GM10847 (cell line): ENCODE measurements around the gene LIMS1.

ENCODE experiments used
- POLR2A ChIP-seq: IDR thresholded peaks from 2 replicates; pipeline ENCODE4 v1.6.1; 2011; ENCODE audit not compliant: insufficient read length; ENCODE audit errors: extremely low read depth

LIMS1 gene

GRCh38 chr2:108548208-108549003 lies 14.1 kb downstream of the LIMS1 start:
- TF ChIP-seq POLR2A = no peak

GRCh38 chr2:108552566-108552965 lies 18.3 kb downstream of the LIMS1 start:
- TF ChIP-seq POLR2A = no peak

GRCh38 chr2:108553209-108553919 lies 19.1 kb downstream of the LIMS1 start:
- TF ChIP-seq POLR2A = no peak

GRCh38 chr2:108554528-108554927 lies 20.3 kb downstream of the LIMS1 start:
- no peak for TF ChIP-seq POLR2A

GRCh38 chr2:108555572-108555971 lies 21.3 kb downstream of the LIMS1 start:
- no peak for TF ChIP-seq POLR2A

GRCh38 chr2:108560241-108560811 lies 26.1 kb downstream of the LIMS1 start:
- no peak for TF ChIP-seq POLR2A

GRCh38 chr2:108560895-108561530 lies 26.7 kb downstream of the LIMS1 start:
- no peak for TF ChIP-seq POLR2A

- no peak for TF ChIP-seq POLR2A
Observed at GRCh38 chr2:108562274-108562673, 28.0 kb downstream of the LIMS1 start.

- no peak for TF ChIP-seq POLR2A
Observed at GRCh38 chr2:108564510-108564909, 30.2 kb downstream of the LIMS1 start.

- no peak for TF ChIP-seq POLR2A
Observed at GRCh38 chr2:108565778-108566375, 31.6 kb downstream of the LIMS1 start.

GRCh38 chr2:108570416-108570815 lies 36.1 kb downstream of the LIMS1 start:
- no peak for TF ChIP-seq POLR2A

- no peak for TF ChIP-seq POLR2A
Observed at GRCh38 chr2:108571286-108571685, 37.0 kb downstream of the LIMS1 start.

GRCh38 chr2:108573061-108573460 lies 38.8 kb downstream of the LIMS1 start:
- TF ChIP-seq POLR2A = no peak

- TF ChIP-seq POLR2A = no peak
Observed at GRCh38 chr2:108574332-108574731, 40.1 kb downstream of the LIMS1 start.
